HG03045 (cell line): ENCODE data around the gene PC.
"Not testable (repeated sequence)": the region's sequence is repeated elsewhere in the genome, so short reads cannot be mapped to it uniquely, and the experiment has no call there.

ENCODE experiments used
- ATAC-seq: cut with Tn5 transposase; IDR thresholded peaks from one replicate; pipeline ENCODE4 v1.9.1; 2021; ENCODE audit warnings: mild to moderate bottlenecking, moderate library complexity; ENCODE audit not compliant: unreplicated experiment

The PC gene

GRCh38 chr11:66800720-66801428, 157.3 kb downstream of the PC start:
- no peak for ATAC-seq

GRCh38 chr11:66799815-66800214, 158.4 kb downstream of the PC start:
- ATAC-seq: not testable (repeated sequence)
